Spleen (tissue), 7 donors: Measurements from ENCODE around the gene BIN2.

Experiments used
- POLR2A ChIP-seq, 3 donors: fragments of 450-650 bp; IDR thresholded peaks; one replicate each; pipeline ENCODE4 v1.5.1; 2017; ENCODE audit warnings: antibody characterized with exemption in 3 of 3, mild to moderate bottlenecking in 1 of 3
- TF ChIP-seq, protein P1 (sequence below), 11 experiments: fragments of 200-600 bp in 7 of 11; fragments of 450-650 bp in 4 of 11; sonication (generic) in 4 of 11; IDR thresholded peaks in 8 of 11; conservative IDR thresholded peaks in 3 of 11; 1 replicate in 7 of 11; 2 replicates in 4 of 11; pipeline versions ENCODE4 v1.4.0 to v1.8.0; 2016 to 2021; ENCODE audit warnings: antibody characterized with exemption in 11 of 11, inconsistent platforms in 4 of 11, mild to moderate bottlenecking in 1 of 11
- donor health status: DM: no; HTN: no; CAD: no; lungs with moderate emphysema.
- donor health status: DM: no; HTN: no; CAD: no.
- donor health status: DM: no; HTN: no; CAD: no.

DNA sequence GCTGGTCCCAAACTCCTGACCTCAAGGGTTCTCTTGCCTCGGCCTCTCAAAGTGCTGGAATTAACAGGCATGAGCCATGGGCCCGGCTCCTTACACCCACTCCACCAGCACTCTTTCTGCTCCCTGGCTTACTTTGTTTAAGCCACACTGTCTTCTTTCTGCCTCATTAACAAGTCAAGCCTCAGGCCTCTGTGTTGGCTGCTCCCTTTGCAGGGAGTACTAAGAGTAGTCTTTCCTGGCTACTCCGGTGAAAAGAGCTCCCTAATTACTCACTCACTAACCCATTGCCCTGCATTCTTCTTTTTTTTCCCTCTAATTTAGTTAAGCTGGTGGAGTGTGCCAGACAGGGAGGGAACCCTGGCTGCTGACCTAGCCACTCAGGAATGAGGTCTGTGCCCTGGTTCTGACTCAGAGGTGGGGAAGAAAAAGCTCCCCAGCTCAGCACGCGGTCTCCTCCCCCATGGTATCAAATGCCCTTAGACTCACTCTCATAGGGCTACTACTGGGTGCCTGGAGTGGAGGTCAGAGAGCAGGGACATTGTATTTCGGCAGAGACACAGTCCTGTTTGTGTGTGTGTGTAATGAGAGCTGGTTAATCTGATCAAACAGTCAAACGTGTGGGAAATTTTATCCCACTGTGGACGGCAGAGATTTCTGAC lies 47.5 kb upstream of the BIN2 start:
- TF ChIP-seq, protein P1, sequence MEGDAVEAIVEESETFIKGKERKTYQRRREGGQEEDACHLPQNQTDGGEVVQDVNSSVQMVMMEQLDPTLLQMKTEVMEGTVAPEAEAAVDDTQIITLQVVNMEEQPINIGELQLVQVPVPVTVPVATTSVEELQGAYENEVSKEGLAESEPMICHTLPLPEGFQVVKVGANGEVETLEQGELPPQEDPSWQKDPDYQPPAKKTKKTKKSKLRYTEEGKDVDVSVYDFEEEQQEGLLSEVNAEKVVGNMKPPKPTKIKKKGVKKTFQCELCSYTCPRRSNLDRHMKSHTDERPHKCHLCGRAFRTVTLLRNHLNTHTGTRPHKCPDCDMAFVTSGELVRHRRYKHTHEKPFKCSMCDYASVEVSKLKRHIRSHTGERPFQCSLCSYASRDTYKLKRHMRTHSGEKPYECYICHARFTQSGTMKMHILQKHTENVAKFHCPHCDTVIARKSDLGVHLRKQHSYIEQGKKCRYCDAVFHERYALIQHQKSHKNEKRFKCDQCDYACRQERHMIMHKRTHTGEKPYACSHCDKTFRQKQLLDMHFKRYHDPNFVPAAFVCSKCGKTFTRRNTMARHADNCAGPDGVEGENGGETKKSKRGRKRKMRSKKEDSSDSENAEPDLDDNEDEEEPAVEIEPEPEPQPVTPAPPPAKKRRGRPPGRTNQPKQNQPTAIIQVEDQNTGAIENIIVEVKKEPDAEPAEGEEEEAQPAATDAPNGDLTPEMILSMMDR (IDR thresholded peaks at IDR 0.05 in 8 of 11, conservative IDR thresholded peaks at IDR 0.05 in 3 of 11), result no peak
- no peak for TF ChIP-seq POLR2A (IDR thresholded peaks at IDR 0.05)
